GM21717 (cell line): Measurements from ENCODE around the gene PDCD5.
"Not testable (repeated sequence)": the region's sequence is repeated elsewhere in the genome, so short reads cannot be mapped to it uniquely, and the experiment has no call there.

Source experiments
- ATAC-seq: cut with Tn5 transposase; IDR thresholded peaks from one replicate; pipeline ENCODE4 v1.9.1; 2021; ENCODE audit warnings: mild to moderate bottlenecking, moderate library complexity; ENCODE audit not compliant: unreplicated experiment

PDCD5 gene

GRCh38 chr19:32580901-32581704 lies at the start of gene PDCD5:
Gene PDCD5 (plus strand): TSS chr19:32581190. CDS start chr19:32581262, 72 bp downstream.
- peak; percentile 86 for ATAC-seq

- no peak for ATAC-seq
Observed at GRCh38 chr19:32532233-32532632, 48.8 kb upstream of the PDCD5 start.

GRCh38 chr19:32537580-32537979 lies 43.4 kb upstream of the PDCD5 start:
- no peak for ATAC-seq

GRCh38 chr19:32539240-32539916 lies 41.6 kb upstream of the PDCD5 start:
- no peak for ATAC-seq

GRCh38 chr19:32540621-32541020 lies 40.4 kb upstream of the PDCD5 start:
- ATAC-seq: no peak

GRCh38 chr19:32541376-32541775 lies 39.6 kb upstream of the PDCD5 start:
- not testable (repeated sequence) for ATAC-seq

- ATAC-seq: no peak
Observed at GRCh38 chr19:32542477-32543108, 38.4 kb upstream of the PDCD5 start.

- no peak for ATAC-seq
Observed at GRCh38 chr19:32543115-32543900, 37.7 kb upstream of the PDCD5 start.

- ATAC-seq: no peak
Observed at GRCh38 chr19:32544917-32545316, 36.1 kb upstream of the PDCD5 start.

- no peak for ATAC-seq
Observed at GRCh38 chr19:32550666-32551065, 30.3 kb upstream of the PDCD5 start.

GRCh38 chr19:32555786-32556185 lies 25.2 kb upstream of the PDCD5 start:
- ATAC-seq: no peak

- no peak for ATAC-seq
Observed at GRCh38 chr19:32558607-32559228, 22.3 kb upstream of the PDCD5 start.

GRCh38 chr19:32563761-32564160 lies 17.2 kb upstream of the PDCD5 start:
- ATAC-seq: no peak

GRCh38 chr19:32566246-32566830 lies 14.7 kb upstream of the PDCD5 start:
- no peak for ATAC-seq

GRCh38 chr19:32567486-32567885 lies 13.5 kb upstream of the PDCD5 start:
- ATAC-seq: no peak

GRCh38 chr19:32570081-32570785 lies 10.8 kb upstream of the PDCD5 start:
- ATAC-seq: no peak

- ATAC-seq: not testable (repeated sequence)
Observed at GRCh38 chr19:32571471-32572075, 9.4 kb upstream of the PDCD5 start.

- ATAC-seq: not testable (repeated sequence)
Observed at GRCh38 chr19:32572700-32573491, 8.1 kb upstream of the PDCD5 start.

- no peak for ATAC-seq
Observed at GRCh38 chr19:32573492-32573794, 7.5 kb upstream of the PDCD5 start.
